Breast epithelium (tissue), 4 donors: ENCODE data around the gene FIS1. TPM values are rescaled to one million over a fixed set of nuclear protein-coding genes. Genes with fewer than 3 reads are reported as not detected.

Source experiments
- DNase-seq, 2 donors: peaks; one replicate each; pipeline ENCODE4 v3.0.0-alpha.2; 2019; ENCODE audit warnings: low spot score in 2 of 2
- H3K27ac ChIP-seq, 2 donors: fragments of 200-600 bp; sonication (generic) in 1 of 2; one replicate each; pipeline ENCODE4 v1.5.1; 2016 to 2019; ENCODE audit warnings: mild to moderate bottlenecking in 1 of 2
- H3K27me3 ChIP-seq, 2 donors: fragments of 200-600 bp; sonication (generic) in 1 of 2; one replicate each; pipeline versions ENCODE4 v1.5.1 to v1.6.0; 2017 to 2019; ENCODE audit warnings: control low read depth in 1 of 2, mild to moderate bottlenecking in 1 of 2
- H3K36me3 ChIP-seq: fragments of 200-600 bp; one replicate; pipeline ENCODE4 v1.5.1; 2019
- H3K4me1 ChIP-seq, 2 donors: fragments of 200-600 bp; sonication (generic); one replicate each; pipeline ENCODE4 v1.5.1; 2016 to 2019; ENCODE audit warnings: control low read depth in 1 of 2
- H3K4me3 ChIP-seq, 3 donors: fragments of 200-600 bp; sonication (generic); 1 replicate in 2 of 3; 2 replicates in 1 of 3; pipeline ENCODE4 v1.5.1; 2016 to 2019; ENCODE audit warnings: mild to moderate bottlenecking in 3 of 3, moderate library complexity in 2 of 3
- H3K9me3 ChIP-seq, 2 donors: fragments of 200-600 bp; sonication (generic) in 1 of 2; one replicate each; pipeline ENCODE4 v1.5.1; 2016 to 2019; ENCODE audit warnings: control low read depth in 1 of 2
- POLR2A ChIP-seq: fragments of 450-650 bp; IDR thresholded peaks from one replicate; pipeline ENCODE4 v1.6.1; 2016; ENCODE audit warnings: antibody characterized with exemption, mild to moderate bottlenecking, moderate library complexity
- POLR2AphosphoS5 ChIP-seq, 3 donors: sonication (generic); formaldehyde crosslinking; IDR thresholded peaks; one replicate each; pipeline ENCODE4 v1.6.1; 2017; ENCODE audit warnings: antibody characterized with exemption in 3 of 3
- intact Hi-C: fragments of 100-400 bp; cut with DNase I; formaldehyde crosslinking; loops from one replicate; pipeline ENCODE4 v1.15.1; 2023; ENCODE audit warnings: low total_unique reads
- total RNA-seq, 3 donors: library from RNA; depleted of rRNA; stranded (reverse); fragments of >200 nt; gene quantifications; one replicate each; pipeline ENCODE4 v1.1.0, GENCODE V29; 2016
- TF ChIP-seq, protein P1 (sequence below), 3 donors: fragments of 450-650 bp; IDR thresholded peaks; one replicate each; pipeline ENCODE4 v1.5.1; 2016 to 2017; ENCODE audit warnings: antibody characterized with exemption in 3 of 3, mild to moderate bottlenecking in 3 of 3, moderate library complexity in 3 of 3

Gene FIS1
- total RNA-seq, 3 donors from 2014 or later = 252 to 432 (median 278) TPM

DNA sequence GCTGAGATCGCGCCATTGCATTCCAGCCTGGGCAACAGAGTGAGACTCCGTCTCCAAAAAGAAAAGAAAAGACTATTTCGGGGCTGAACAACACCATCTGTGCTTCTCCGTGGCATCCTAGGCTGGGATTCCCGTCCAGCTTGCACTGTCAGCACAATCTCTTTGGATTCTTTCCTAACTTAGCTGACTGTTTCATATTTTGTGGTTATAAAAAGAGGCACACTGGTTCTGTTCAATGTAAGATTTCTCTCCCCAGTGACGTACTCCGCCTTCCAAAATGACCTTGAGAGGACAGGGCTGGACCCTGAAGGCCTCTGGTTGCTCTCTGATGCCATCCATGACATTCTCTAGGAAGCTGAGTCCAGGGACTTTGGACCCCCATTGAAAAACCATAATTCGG lies 18.2 kb downstream of the FIS1 start:
- no peak overlapping the region for H3K4me3 ChIP-seq
- no peak for TF ChIP-seq POLR2A
- DNase-seq = no peak
- H3K36me3 ChIP-seq = no peaks in the 10 kb centered on the region
- H3K9me3 ChIP-seq = no peaks in the 10 kb centered on the region
- no peaks in the 10 kb centered on the region for H3K4me1 ChIP-seq
- intact Hi-C loops = no loop called here
- no peaks in the 10 kb centered on the region for H3K27me3 ChIP-seq
- H3K27ac ChIP-seq = peak overlapping the region in 1 of 2 donors; percentile 61

DNA sequence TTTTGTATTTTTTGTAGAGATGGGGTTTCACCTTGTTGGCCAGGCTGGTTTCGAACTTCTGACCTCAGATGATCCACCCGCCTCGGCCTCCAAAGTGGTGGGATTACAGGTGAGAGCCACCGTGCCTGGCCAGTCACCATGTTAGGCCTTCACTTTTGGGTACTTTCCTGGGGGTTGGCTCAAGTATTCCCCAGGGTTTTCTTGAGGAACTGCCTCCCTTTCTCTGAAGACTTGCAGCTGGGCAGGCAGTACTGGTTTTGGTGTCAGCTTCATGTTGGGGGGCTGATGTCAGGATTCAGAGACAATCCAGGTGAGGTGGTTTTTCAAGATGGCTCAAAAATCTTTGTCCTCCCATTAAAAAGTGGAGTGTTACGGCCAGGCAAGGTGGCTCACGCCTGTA lies 19.2 kb downstream of the FIS1 start:
- intact Hi-C loops = no loop called here
- Histone ChIP-seq H3K27me3 (no peaks in the 10 kb centered on the region), H3K4me3 (no peak overlapping the region), H3K36me3 (no peaks in the 10 kb centered on the region), H3K4me1 (no peaks in the 10 kb centered on the region), H3K9me3 (no peaks in the 10 kb centered on the region), H3K27ac (no peak overlapping the region)
- TF ChIP-seq POLR2A = no peak
- TF ChIP-seq, protein P1, sequence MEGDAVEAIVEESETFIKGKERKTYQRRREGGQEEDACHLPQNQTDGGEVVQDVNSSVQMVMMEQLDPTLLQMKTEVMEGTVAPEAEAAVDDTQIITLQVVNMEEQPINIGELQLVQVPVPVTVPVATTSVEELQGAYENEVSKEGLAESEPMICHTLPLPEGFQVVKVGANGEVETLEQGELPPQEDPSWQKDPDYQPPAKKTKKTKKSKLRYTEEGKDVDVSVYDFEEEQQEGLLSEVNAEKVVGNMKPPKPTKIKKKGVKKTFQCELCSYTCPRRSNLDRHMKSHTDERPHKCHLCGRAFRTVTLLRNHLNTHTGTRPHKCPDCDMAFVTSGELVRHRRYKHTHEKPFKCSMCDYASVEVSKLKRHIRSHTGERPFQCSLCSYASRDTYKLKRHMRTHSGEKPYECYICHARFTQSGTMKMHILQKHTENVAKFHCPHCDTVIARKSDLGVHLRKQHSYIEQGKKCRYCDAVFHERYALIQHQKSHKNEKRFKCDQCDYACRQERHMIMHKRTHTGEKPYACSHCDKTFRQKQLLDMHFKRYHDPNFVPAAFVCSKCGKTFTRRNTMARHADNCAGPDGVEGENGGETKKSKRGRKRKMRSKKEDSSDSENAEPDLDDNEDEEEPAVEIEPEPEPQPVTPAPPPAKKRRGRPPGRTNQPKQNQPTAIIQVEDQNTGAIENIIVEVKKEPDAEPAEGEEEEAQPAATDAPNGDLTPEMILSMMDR (IDR thresholded peaks at IDR 0.05) = no peak
- DNase-seq = no peak

DNA sequence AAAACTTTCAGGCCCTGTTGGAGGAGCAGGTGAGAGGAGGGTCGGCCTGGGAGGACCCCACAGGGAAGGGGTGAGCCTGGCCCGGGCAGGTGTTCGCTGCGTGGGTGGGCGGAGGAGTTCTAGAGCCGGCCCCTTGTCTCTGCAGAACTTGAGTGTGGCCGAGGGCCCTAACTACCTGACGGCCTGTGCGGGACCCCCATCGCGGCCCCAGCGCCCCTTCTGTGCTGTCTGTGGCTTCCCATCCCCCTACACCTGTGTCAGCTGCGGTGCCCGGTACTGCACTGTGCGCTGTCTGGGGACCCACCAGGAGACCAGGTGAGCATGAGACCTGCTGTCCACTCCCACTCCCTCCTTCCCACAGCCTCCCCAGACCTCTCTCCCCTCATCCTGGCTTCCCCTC lies 21.4 kb downstream of the FIS1 start:
- Histone ChIP-seq H3K27me3 (no peaks in the 10 kb centered on the region), H3K4me3 (no peak overlapping the region), H3K4me1 (peaks cover 0 to 5% of the 10 kb centered on the region in 2 donors), H3K9me3 (no peaks in the 10 kb centered on the region), H3K36me3 (no peaks in the 10 kb centered on the region), H3K27ac (no peak overlapping the region)
- intact Hi-C loops = no loop called here
- TF ChIP-seq POLR2AphosphoS5 (IDR thresholded peaks at IDR 0.05) = no peak
- TF ChIP-seq, protein P1 (IDR thresholded peaks at IDR 0.05) = no peak
- no peak for DNase-seq

DNA sequence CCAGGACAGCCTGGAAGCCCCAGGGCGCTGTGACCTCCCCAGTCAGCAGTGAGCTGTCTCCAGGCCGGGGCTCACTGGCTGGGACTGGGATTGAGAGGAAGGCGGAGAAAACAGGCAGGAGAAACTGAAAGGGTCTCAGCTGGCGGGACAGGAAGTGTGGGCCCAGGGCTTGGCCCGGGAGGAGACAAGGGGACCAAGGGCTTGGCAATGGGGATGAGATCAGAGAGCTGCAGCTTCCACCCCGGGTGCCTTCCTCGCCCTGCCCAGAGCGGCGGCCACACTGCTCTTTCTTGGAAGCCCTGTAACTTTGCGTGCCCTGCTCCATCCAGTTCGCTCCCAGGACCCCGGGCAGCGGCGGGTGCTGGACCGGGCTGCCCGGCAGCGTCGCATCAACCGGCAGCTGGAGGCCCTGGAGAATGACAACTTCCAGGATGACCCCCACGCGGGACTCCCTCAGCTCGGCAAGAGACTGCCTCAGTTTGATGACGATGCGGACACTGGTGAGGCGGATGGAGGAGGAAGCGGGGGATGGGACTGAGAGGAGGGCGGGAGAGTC lies 22.5 kb downstream of the FIS1 start:
- no peaks in the 10 kb centered on the region for H3K9me3 ChIP-seq
- H3K27ac ChIP-seq = no peak overlapping the region
- DNase-seq = no peak
- peaks cover 0 to 6% of the 10 kb centered on the region in 2 donors for H3K4me1 ChIP-seq
- no peak overlapping the region for H3K4me3 ChIP-seq
- H3K36me3 ChIP-seq = no peaks in the 10 kb centered on the region
- intact Hi-C loops = no loop called here
- H3K27me3 ChIP-seq = no peaks in the 10 kb centered on the region
- TF ChIP-seq POLR2A (no peak), POLR2AphosphoS5 (IDR thresholded peaks at IDR 0.05) (no peak)
- TF ChIP-seq, protein P1 (IDR thresholded peaks at IDR 0.05) = no peak

DNA sequence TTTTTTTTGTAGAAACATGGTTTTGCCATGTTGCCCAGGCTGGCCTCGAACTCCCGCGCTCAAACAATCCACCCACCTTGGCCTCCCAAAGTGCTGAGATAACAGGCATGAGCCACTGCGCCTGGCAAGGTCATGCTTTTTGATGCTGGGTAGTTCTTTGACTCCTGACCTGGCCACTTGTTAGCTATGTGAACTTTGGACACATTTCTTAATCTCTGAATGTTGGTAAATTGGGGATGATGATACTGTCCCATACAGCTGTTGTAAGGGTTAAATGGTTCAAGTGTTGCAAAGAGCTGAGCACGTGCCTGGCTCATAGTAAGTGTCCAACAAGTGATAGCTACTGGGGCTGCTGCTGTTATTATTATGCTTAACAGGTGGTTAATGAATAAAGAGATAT lies 24.6 kb downstream of the FIS1 start:
- no peak for DNase-seq
- no peak for TF ChIP-seq POLR2AphosphoS5 (IDR thresholded peaks at IDR 0.05)
- no peak for TF ChIP-seq POLR2A
- TF ChIP-seq, protein P1 (IDR thresholded peaks at IDR 0.05) = no peak
- no peak overlapping the region for H3K27ac ChIP-seq
- H3K4me3 ChIP-seq = no peak overlapping the region
- no peaks in the 10 kb centered on the region for H3K9me3 ChIP-seq
- no peaks in the 10 kb centered on the region for H3K27me3 ChIP-seq
- intact Hi-C loops = no loop called here
- no peaks in the 10 kb centered on the region for H3K36me3 ChIP-seq
- H3K4me1 ChIP-seq = peaks cover 0 to 6% of the 10 kb centered on the region in 2 donors
